WTC11 (cell line): ENCODE measurements around the gene CRYBB1. TPM values are rescaled to one million over a fixed set of nuclear protein-coding genes. Genes with fewer than 3 reads are reported as not detected.

ENCODE experiments used
- ATAC-seq: fragments of 200-7000 bp; cut with Tn5 transposase; 2 replicates; pipeline ENCODE4 v1.10.0; 2021; ENCODE audit warnings: mild to moderate bottlenecking, moderate library complexity
- CTCF ChIA-PET: fragments of 300-600 bp; sonication (Branson Sonifier 250); formaldehyde crosslinking; loops from one replicate; lab custom pipeline; 2021; ENCODE audit warnings: antibody characterized with exemption; lab: Charles Lee
- POLR2A ChIA-PET: fragments of 350-600 bp; sonication (Branson Sonifier 250); formaldehyde crosslinking; loops from one replicate; lab custom pipeline; 2021; ENCODE audit warnings: antibody characterized with exemption; lab: Charles Lee
- DNase-seq: peaks from one replicate; pipeline ENCODE4 v3.0.0; 2021; ENCODE audit warnings: low spot score
- H3K27ac Mint-ChIP-seq: 2 replicates; pipeline ENCODE4 v1.8.0; 2021; ENCODE audit warnings: mixed read lengths
- H3K27me3 Mint-ChIP-seq: 2 replicates; pipeline ENCODE4 v1.8.0; 2021; ENCODE audit warnings: low read depth, mild to moderate bottlenecking, moderate library complexity, mixed read lengths
- H3K36me3 Mint-ChIP-seq: 2 replicates; pipeline ENCODE4 v1.8.0; 2021; ENCODE audit warnings: mixed read lengths
- H3K4me1 Mint-ChIP-seq: 2 replicates; pipeline ENCODE4 v1.8.0; 2022; ENCODE audit warnings: mixed read lengths
- H3K4me3 Mint-ChIP-seq: 2 replicates; pipeline ENCODE4 v1.8.0; 2021; ENCODE audit warnings: mild to moderate bottlenecking, moderate library complexity, mixed read lengths
- H3K9me3 Mint-ChIP-seq: 2 replicates; pipeline ENCODE4 v1.8.0; 2021; ENCODE audit warnings: mixed read lengths
- ATF2 ChIP-seq: sonication (generic); formaldehyde crosslinking; IDR thresholded peaks from 2 replicates; pipeline ENCODE4 v1.8.1; 2022; ENCODE audit warnings: low read depth, missing genetic modification reagents, borderline replicate concordance
- CREB1 ChIP-seq: sonication (generic); formaldehyde crosslinking; IDR thresholded peaks from 2 replicates; pipeline ENCODE4 v1.8.0; 2023; ENCODE audit warnings: mild to moderate bottlenecking, missing genetic modification reagents
- E2F5 ChIP-seq: sonication (generic); formaldehyde crosslinking; IDR thresholded peaks from 2 replicates; pipeline ENCODE4 v1.8.1; 2022; ENCODE audit warnings: mild to moderate bottlenecking, moderate library complexity, missing genetic modification reagents
- FOXJ3 ChIP-seq: sonication (generic); formaldehyde crosslinking; IDR thresholded peaks from 2 replicates; pipeline ENCODE4 v1.9.0; 2021; ENCODE audit warnings: missing genetic modification reagents, mild to moderate bottlenecking, borderline replicate concordance
- FOXP4 ChIP-seq: sonication (generic); formaldehyde crosslinking; IDR thresholded peaks from 2 replicates; pipeline ENCODE4 v1.8.0; 2022; ENCODE audit warnings: mild to moderate bottlenecking, missing genetic modification reagents
- MLX ChIP-seq: sonication (generic); formaldehyde crosslinking; IDR thresholded peaks from 2 replicates; pipeline ENCODE4 v1.8.1; 2023; ENCODE audit warnings: mild to moderate bottlenecking, missing genetic modification reagents, moderate library complexity
- MYBL2 ChIP-seq: sonication (generic); formaldehyde crosslinking; IDR thresholded peaks from 2 replicates; pipeline ENCODE4 v1.8.1; 2023; ENCODE audit warnings: mild to moderate bottlenecking, moderate library complexity, missing genetic modification reagents
- NR1H2 ChIP-seq: sonication (generic); formaldehyde crosslinking; IDR thresholded peaks from 2 replicates; pipeline ENCODE4 v1.9.0; 2021; ENCODE audit warnings: mild to moderate bottlenecking, moderate library complexity, missing genetic modification reagents
- NR3C1 ChIP-seq: sonication (generic); formaldehyde crosslinking; conservative IDR thresholded peaks from 2 replicates; pipeline ENCODE4 v1.8.1; 2023; ENCODE audit warnings: low read depth, mild to moderate bottlenecking, missing genetic modification reagents
- RORB ChIP-seq: fragments of 250-450 bp; sonication (Bioruptor Pico); IDR thresholded peaks from 2 replicates; pipeline ENCODE4 v1.9.0; 2021; ENCODE audit warnings: mild to moderate bottlenecking
- SP1 ChIP-seq: sonication (generic); formaldehyde crosslinking; conservative IDR thresholded peaks from 2 replicates; pipeline ENCODE4 v1.8.1; 2022; ENCODE audit warnings: missing genetic modification reagents
- USF2 ChIP-seq: sonication (generic); formaldehyde crosslinking; IDR thresholded peaks from 2 replicates; pipeline ENCODE4 v1.8.1; 2023; ENCODE audit warnings: mild to moderate bottlenecking, missing genetic modification reagents, moderate library complexity
- ZNF121 ChIP-seq: sonication (generic); formaldehyde crosslinking; IDR thresholded peaks from 2 replicates; pipeline ENCODE4 v1.8.0; 2023; ENCODE audit warnings: missing genetic modification reagents
- ZNF281 ChIP-seq: sonication (generic); formaldehyde crosslinking; IDR thresholded peaks from 2 replicates; pipeline ENCODE4 v1.8.0; 2023; ENCODE audit warnings: mild to moderate bottlenecking, missing genetic modification reagents
- ZNF317 ChIP-seq: sonication (generic); formaldehyde crosslinking; IDR thresholded peaks from 2 replicates; pipeline ENCODE4 v1.8.1; 2023; ENCODE audit warnings: low read depth, mild to moderate bottlenecking, moderate library complexity, missing genetic modification reagents, borderline replicate concordance
- ZNF396 ChIP-seq: fragments of 250-450 bp; sonication (Bioruptor Pico); IDR thresholded peaks from 2 replicates; pipeline ENCODE4 v1.8.0; 2021; ENCODE audit warnings: mild to moderate bottlenecking, moderate library complexity, borderline replicate concordance
- ZNF423 ChIP-seq: fragments of 250-450 bp; sonication (Bioruptor Pico); IDR thresholded peaks from 2 replicates; pipeline ENCODE4 v2.1.2; 2022; ENCODE audit warnings: mild to moderate bottlenecking, moderate library complexity
- total RNA-seq: library from RNA; stranded (reverse); gene quantifications from 3 replicates; pipeline ENCODE4 v1.2.3, GENCODE V29; 2021

Gene CRYBB1
- total RNA-seq, 1 experiment from 2014 or later, result 4.0 TPM

- DNase-seq (no peak), ATAC-seq (no peak)
- peaks cover 13% of the 10 kb centered on the region for H3K36me3 Mint-ChIP-seq
- H3K27ac Mint-ChIP-seq, result peak overlapping the region; percentile 90
- no peaks in the 10 kb centered on the region for H3K9me3 Mint-ChIP-seq
- CTCF ChIA-PET, result no interaction called here
- no peak overlapping the region for H3K4me3 Mint-ChIP-seq
- TF ChIP-seq FOXP4 (CRISPR knock-in tag) (no peak), ZNF121 (peak; percentile 71)
- no peaks in the 10 kb centered on the region for H3K27me3 Mint-ChIP-seq
- POLR2A ChIA-PET, result no interaction called here
- H3K4me1 Mint-ChIP-seq, result peaks cover 77% of the 10 kb centered on the region
Measured at GRCh38 chr22:26573026-26573662, 44.7 kb downstream of the CRYBB1 start.

GRCh38 chr22:26570864-26571525 is 46.8 kb downstream of the CRYBB1 start:
- no peak for TF ChIP-seq ZNF396 (CRISPR knock-in tag)
- no peak for TF ChIP-seq NR3C1 (CRISPR knock-in tag)
- no peak for TF ChIP-seq CREB1
- no peak for TF ChIP-seq MYBL2 (CRISPR knock-in tag)
- TF ChIP-seq ZNF317 (CRISPR knock-in tag), result no peak
- no peak for TF ChIP-seq ZNF281 (CRISPR knock-in tag)
- CTCF ChIA-PET, result no interaction called here
- Mint-ChIP-seq H3K27me3 (no peaks in the 10 kb centered on the region), H3K4me3 (no peak overlapping the region), H3K27ac (peak overlapping the region; percentile 85), H3K4me1 (peaks cover 87% of the 10 kb centered on the region), H3K9me3 (no peaks in the 10 kb centered on the region), H3K36me3 (peaks cover 3% of the 10 kb centered on the region)
- POLR2A ChIA-PET, result interaction anchor here (0.6 kb wide), 1 partner anchor 29 kb away, joined by 3 read pairs; no protein-coding TSS in a partner anchor
- ATAC-seq, result no peak
- DNase-seq, result no peak

- H3K27me3 Mint-ChIP-seq, result no peaks in the 10 kb centered on the region
- peaks cover 86% of the 10 kb centered on the region for H3K4me1 Mint-ChIP-seq
- ATAC-seq (no peak), DNase-seq (no peak)
- CTCF ChIA-PET, result no interaction called here
- H3K36me3 Mint-ChIP-seq, result peaks cover 3% of the 10 kb centered on the region
- H3K27ac Mint-ChIP-seq, result peak overlapping the region; percentile 54
- no peaks in the 10 kb centered on the region for H3K9me3 Mint-ChIP-seq
- H3K4me3 Mint-ChIP-seq, result no peak overlapping the region; the same call in 1 of the 2 replicates
- POLR2A ChIA-PET, result interaction anchor here (0.5 kb wide), 1 partner anchor 74 kb away, joined by 5 read pairs; no protein-coding TSS in a partner anchor
- TF ChIP-seq SP1 (CRISPR knock-in tag), result no peak
- TF ChIP-seq E2F5 (CRISPR knock-in tag), result no peak
- TF ChIP-seq ZNF423, result no peak
- TF ChIP-seq NR1H2 (CRISPR knock-in tag), result no peak
- TF ChIP-seq USF2 (CRISPR knock-in tag), result no peak
- no peak for TF ChIP-seq ATF2 (CRISPR knock-in tag)
- TF ChIP-seq FOXJ3 (CRISPR knock-in tag), result no peak
- no peak for TF ChIP-seq MLX
- no peak for TF ChIP-seq RORB (CRISPR knock-in tag)
Measured at GRCh38 chr22:26570115-26570514, 47.7 kb downstream of the CRYBB1 start.
